ENCODE measurements around the gene LAMTOR1. TPM values are rescaled to one million over a fixed set of nuclear protein-coding genes. Genes with fewer than 3 reads are reported as not detected.

The LAMTOR1 gene
- total and polyA plus RNA-seq, 2 of the 8 experiments (the other 6 are each of a cell fraction or from before 2014, with no cell fraction given), result 82.1 to 160 TPM

- Histone ChIP-seq H2BK15ac (ENCODE audit: low read length) (no peak overlapping the region), H3K4me3 (ENCODE audit: extremely low read depth in 1 of 4, insufficient read depth in 2 of 4, low read depth in 3 of 4, low read length in 4 of 4) (no peak overlapping the region), H2AK5ac (ENCODE audit: low read depth, low read length) (no peak overlapping the region), H3K79me1 (ENCODE audit: low read depth, low read length) (peaks cover 11% of the 10 kb centered on the region; the same call in 1 of the 2 replicates), H3K9me3 (ENCODE audit: insufficient read depth in 2 of 2, low read depth in 1 of 2, low read length in 1 of 2) (no peaks in the 10 kb centered on the region), H2BK20ac (ENCODE audit: low read length) (no peak overlapping the region), H3K56ac (replicated peaks; ENCODE audit: insufficient read length, low read depth, low read length) (no peak overlapping the region), H4K8ac (ENCODE audit: extremely low read depth, insufficient read depth, low read length) (no peak overlapping the region), H3K79me2 (ENCODE audit: control insufficient read depth in 1 of 2, insufficient read depth in 2 of 2, low read length in 2 of 2) (peaks cover 25 to 89% of the 10 kb centered on the region in 2 experiments), H4K20me1 (replicated peaks in 1 of 2; ENCODE audit: control insufficient read depth in 1 of 2, insufficient read depth in 2 of 2, low read length in 2 of 2) (peaks cover 4 to 13% of the 10 kb centered on the region in 2 experiments), H2BK12ac (ENCODE audit: low read depth, low read length) (no peak overlapping the region), H4K5ac (ENCODE audit: insufficient read length, low read depth, low read length) (no peak overlapping the region), H3K23me2 (ENCODE audit: low read depth, low read length) (peaks cover 4% of the 10 kb centered on the region; the same call in 1 of the 2 replicates), H3K4ac (replicated peaks; ENCODE audit: insufficient read length, low read depth, low read length) (no peak overlapping the region), H4K91ac (replicated peaks; ENCODE audit: insufficient read length, low read length) (no peak overlapping the region), H3K18ac (ENCODE audit: extremely low read depth, low read length) (no peak overlapping the region), H3K27ac (ENCODE audit: low read depth, low read length) (no peak overlapping the region), H3K9ac (replicated peaks in 1 of 4; ENCODE audit: extremely low read depth in 1 of 4, low read depth in 3 of 4, low read length in 3 of 4) (no peak overlapping the region), H2AFZ (ENCODE audit: low read length) (no peak overlapping the region), H3K14ac (ENCODE audit: insufficient read length) (no peak overlapping the region), H3K4me2 (ENCODE audit: insufficient read depth in 1 of 2, low read depth in 2 of 2, low read length in 2 of 2) (no peak overlapping the region), H3K23ac (ENCODE audit: insufficient read length) (no peak overlapping the region), H3K36me3 (ENCODE audit: control insufficient read depth in 2 of 4, insufficient read depth in 4 of 4, low read length in 3 of 4) (no peaks in the 10 kb centered on the region; a peak in 2 of 8 replicates), H3K4me1 (replicated peaks in 1 of 4; ENCODE audit: control insufficient read depth in 3 of 4, insufficient read depth in 4 of 4, low read length in 3 of 4) (peaks cover 0 to 11% (median 0%) of the 10 kb centered on the region in 4 experiments; a peak in 3 of 7 replicates), H3K27me3 (replicated peaks in 1 of 4; ENCODE audit: control insufficient read depth in 3 of 4, extremely low read depth in 1 of 4, insufficient read depth in 3 of 4, low read length in 3 of 4) (no peaks in the 10 kb centered on the region), H2BK5ac (ENCODE audit: low read depth, low read length) (no peak overlapping the region), H2BK120ac (replicated peaks; ENCODE audit: low read depth, low read length) (no peak overlapping the region)
- DNase-seq (ENCODE audit: low read depth in 1 of 2, low spot score in 2 of 2) (no peak), FAIRE-seq (no peak)
- WGBS, 2 experiments (ENCODE audit: extremely low coverage in 1 of 2, insufficient coverage in 1 of 2, insufficient read length in 1 of 2, insufficient replicate concordance in 2 of 2, low coverage in 1 of 2, low lambda C conversion rate in 2 of 2, missing lambda C conversion rate in 1 of 2), result 98% methylated on average over 4 of the region's 4 CpGs; no CpG with 5 or more reads in 1 of the 2 experiments
- TF ChIP-seq FOSL1 (IDR thresholded peaks at IDR 0.05; ENCODE audit: insufficient read depth, low read depth, low read length) (no peak), SIRT6 (IDR thresholded peaks at IDR 0.05; ENCODE audit: low read length) (no peak), CEBPB (IDR thresholded peaks at IDR 0.05; ENCODE audit: low read depth, low read length) (no peak), USF2 (IDR thresholded peaks at IDR 0.05; ENCODE audit: low read length) (no peak), NANOG (IDR thresholded peaks at IDR 0.05; ENCODE audit: insufficient read depth, low read depth, low read length, poor library complexity, severe bottlenecking) (no peak), KDM5A (IDR thresholded peaks at IDR 0.05; ENCODE audit: low read length) (no peak), RNF2 (IDR thresholded peaks at IDR 0.05; ENCODE audit: borderline replicate concordance, low read depth, low read length, missing control alignments, poor library complexity, severe bottlenecking) (no peak), POU5F1 (IDR thresholded peaks at IDR 0.05; ENCODE audit: low read depth, low read length) (no peak), SP2 (IDR thresholded peaks at IDR 0.05; ENCODE audit: low read length) (no peak), RBBP5 (IDR thresholded peaks at IDR 0.05; ENCODE audit: borderline replicate concordance, low read depth, low read length) (no peak), CHD1 (IDR thresholded peaks at IDR 0.05; ENCODE audit: low read depth, low read length) (no peak), BCL11A (IDR thresholded peaks at IDR 0.05; ENCODE audit: low read depth in 2 of 2, low read length in 2 of 2) (no peak), CHD2 (IDR thresholded peaks at IDR 0.05; ENCODE audit: low read length) (no peak)
- CTCF ChIA-PET (ENCODE audit: partially characterized antibody), result interaction anchor here (1.0 to 5.1 kb wide), 16 partner anchors 9 to 175 kb away, joined by 3 to 33 read pairs (median 5); no protein-coding TSS in a partner anchor
- POLR2A ChIA-PET (ENCODE audit: partially characterized antibody), result interaction anchor here (0.8 to 2.0 kb wide), 6 partner anchors 10 to 45 kb away, joined by 3 to 6 read pairs (median 5); partner anchors contain the start of gene ANAPC15
These were observed 27.3 kb downstream of the LAMTOR1 start for GRCh38 chr11:72075756-72076155.
